ENCODE data around the gene MPDU1. TPM values are rescaled to one million over a fixed set of nuclear protein-coding genes. Genes with fewer than 3 reads are reported as not detected.

MPDU1 gene
- total RNA-seq, 4 donors from 2014 or later = 30.4 to 97.7 (median 74.4) TPM

DNA sequence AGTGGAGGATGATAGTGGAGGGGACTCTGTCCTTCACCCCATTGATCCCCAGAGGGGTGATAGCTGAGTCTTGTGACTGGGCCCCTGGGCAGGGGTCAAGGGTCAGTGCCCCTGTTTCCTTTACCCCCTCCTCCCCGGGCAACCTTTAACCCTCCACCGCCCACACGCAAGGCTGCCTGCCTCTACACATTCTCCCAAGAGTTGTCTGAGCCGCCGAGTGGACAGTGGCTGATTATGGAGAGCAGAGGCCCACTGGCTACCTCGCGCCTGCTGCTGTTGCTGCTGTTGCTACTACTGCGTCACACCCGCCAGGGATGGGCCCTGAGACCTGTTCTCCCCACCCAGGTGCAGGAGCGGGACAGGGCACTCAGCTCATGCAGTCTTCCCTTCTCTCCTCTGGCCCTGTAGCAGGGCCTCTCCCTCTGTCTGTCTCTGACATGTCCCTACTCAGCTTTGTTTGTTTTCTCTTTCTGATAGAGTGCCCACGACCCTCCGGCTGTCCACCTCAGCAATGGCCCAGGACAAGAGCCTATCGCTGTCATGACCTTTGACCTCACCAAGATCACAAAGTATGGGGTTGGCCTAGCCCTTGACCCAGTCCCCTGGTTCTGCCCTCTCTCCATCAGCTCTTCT, 46.4 kb downstream of the MPDU1 start, which contains the start of gene SHBG:
SHBG (plus strand) TSS at position 197 of the 633 bp plus-strand sequence; CDS start at position 235, 38 bp downstream.
- 85% methylated on average over 13 of the region's 13 CpGs for WGBS, 2 donors
- TF ChIP-seq POLR2A (IDR thresholded peaks at IDR 0.05) (no peak), CTCF (IDR thresholded peaks at IDR 0.05) (no peak)
- intact Hi-C loops (cut with DNase I; ENCODE audit: low total_unique reads) = no loop called here
- no peak within 1 kb of the TSS for H3K4me3 ChIP-seq (ENCODE audit: low read depth, poor library complexity, severe bottlenecking)
- no peak for DNase-seq (ENCODE audit: low spot score in 2 of 2)

GRCh38 chr17:7631398-7632380, 48.0 kb downstream of the MPDU1 start:
- no peak for DNase-seq (ENCODE audit: low spot score in 2 of 2)
- WGBS, 2 donors = 88 to 90% methylated on average over 11 of the region's 11 CpGs
- H3K4me3 ChIP-seq (ENCODE audit: low read depth, poor library complexity, severe bottlenecking) = no peak overlapping the region
- intact Hi-C loops (cut with DNase I; ENCODE audit: low total_unique reads) = no loop called here
- no peak for TF ChIP-seq CTCF (IDR thresholded peaks at IDR 0.05)

GRCh38 chr17:7632492-7632894, 48.8 kb downstream of the MPDU1 start:
- TF ChIP-seq POLR2A (IDR thresholded peaks at IDR 0.05) (no peak), CTCF (IDR thresholded peaks at IDR 0.05) (no peak)
- intact Hi-C loops (cut with DNase I; ENCODE audit: low total_unique reads) = no loop called here
- DNase-seq (ENCODE audit: low spot score in 2 of 2) = no peak

DNA sequence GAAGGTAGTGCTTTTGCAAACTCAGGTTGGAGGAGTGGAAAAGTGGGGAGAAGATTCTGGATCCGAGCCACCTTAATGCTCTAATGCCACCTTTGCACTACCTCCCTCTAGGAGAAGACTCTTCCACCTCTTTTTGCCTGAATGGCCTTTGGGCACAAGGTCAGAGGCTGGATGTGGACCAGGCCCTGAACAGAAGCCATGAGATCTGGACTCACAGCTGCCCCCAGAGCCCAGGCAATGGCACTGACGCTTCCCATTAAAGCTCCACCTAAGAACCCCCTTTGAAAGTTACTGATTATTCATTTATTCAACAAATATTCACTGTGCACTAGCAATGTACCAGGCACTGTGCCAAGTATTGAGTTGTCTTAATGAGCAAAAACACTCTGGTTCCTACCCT, 49.4 kb downstream of the MPDU1 start:
- intact Hi-C loops (cut with DNase I; ENCODE audit: low total_unique reads) = no loop called here
- H3K4me3 ChIP-seq (ENCODE audit: low read depth, poor library complexity, severe bottlenecking) = no peak overlapping the region
- TF ChIP-seq POLR2A (IDR thresholded peaks at IDR 0.05) = no peak
- TF ChIP-seq CTCF (IDR thresholded peaks at IDR 0.05) = no peak
- DNase-seq (ENCODE audit: low spot score in 2 of 2) = no peak
- 91 to 98% methylated on average over 2 of the region's 2 CpGs for whole genome bisulfite sequencing, 2 donors

More at GRCh38 chr17:7632492-7632894, 48.8 kb downstream of the MPDU1 start:
- no peak overlapping the region for H3K4me3 ChIP-seq (ENCODE audit: low read depth, poor library complexity, severe bottlenecking)
- WGBS, 2 donors = 41 to 46% methylated on average over 6 of the region's 6 CpGs

DNA sequence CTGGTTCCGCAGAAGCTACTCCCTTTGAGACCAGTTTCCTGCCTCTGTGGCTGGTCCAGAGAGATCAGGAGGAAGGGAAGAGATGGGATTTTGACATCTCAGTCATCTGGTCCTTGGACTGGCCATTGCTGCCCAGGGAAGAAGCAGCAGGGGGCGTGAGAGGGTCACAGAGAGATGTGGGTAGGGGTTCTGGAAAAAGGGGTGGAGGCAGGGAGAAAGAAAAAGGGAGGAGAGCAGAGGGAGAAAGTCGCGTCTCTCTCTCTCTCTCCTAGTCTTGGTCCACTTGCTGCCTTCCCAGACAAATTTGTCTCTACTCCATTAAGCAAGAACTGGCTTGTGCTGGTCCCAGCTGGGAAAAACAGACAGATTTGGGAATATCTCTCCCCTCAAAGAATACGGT, 50.7 kb downstream of the MPDU1 start:
- 24 to 34% methylated on average over 5 of the region's 5 CpGs for WGBS, 2 donors
- TF ChIP-seq POLR2A (IDR thresholded peaks at IDR 0.05) (no peak), CTCF (IDR thresholded peaks at IDR 0.05) (no peak)
- intact Hi-C loops (cut with DNase I; ENCODE audit: low total_unique reads) = no loop called here
- no peak overlapping the region for H3K4me3 ChIP-seq (ENCODE audit: low read depth, poor library complexity, severe bottlenecking)
- no peak for DNase-seq (ENCODE audit: low spot score in 2 of 2)

Data from lower leg skin (tissue), 4 donors.